DOHH2 (cell line): Measurements from ENCODE around the gene PIP4K2B.
"Not testable (repeated sequence)": the region's sequence is repeated elsewhere in the genome, so short reads cannot be mapped to it uniquely, and the experiment has no call there.

ENCODE experiments used
- CTCF ChIP-seq: fragments of 200-600 bp; sonication (generic); IDR thresholded peaks from one replicate; pipeline ENCODE4 v1.5.1; 2014; ENCODE audit warnings: antibody characterized with exemption, mild to moderate bottlenecking, low read depth, low read length; ENCODE audit not compliant: poor library complexity, severe bottlenecking
- EZH2phosphoT487 ChIP-seq: fragments of 200-600 bp; sonication (generic); IDR thresholded peaks from 2 replicates; pipeline ENCODE4 v1.6.1; 2017; ENCODE audit warnings: borderline replicate concordance, mild to moderate bottlenecking, antibody characterized with exemption, low read length, moderate library complexity, mixed read lengths

- not testable (repeated sequence) for TF ChIP-seq CTCF, EZH2phosphoT487
Observed at GRCh38 chr17:38790148-38790707, 9.1 kb downstream of the PIP4K2B start.
